Suppressor macrophage treated with lipopolysaccharide for 4 hours (primary cell): Measurements from ENCODE around the gene TOR4A.
"Not testable (repeated sequence)": the region's sequence is repeated elsewhere in the genome, so short reads cannot be mapped to it uniquely, and the experiment has no call there.

ENCODE experiments used
- DNase-seq: peaks from one replicate; pipeline ENCODE4 v3.0.0-alpha.2; 2020

TOR4A gene

DNA sequence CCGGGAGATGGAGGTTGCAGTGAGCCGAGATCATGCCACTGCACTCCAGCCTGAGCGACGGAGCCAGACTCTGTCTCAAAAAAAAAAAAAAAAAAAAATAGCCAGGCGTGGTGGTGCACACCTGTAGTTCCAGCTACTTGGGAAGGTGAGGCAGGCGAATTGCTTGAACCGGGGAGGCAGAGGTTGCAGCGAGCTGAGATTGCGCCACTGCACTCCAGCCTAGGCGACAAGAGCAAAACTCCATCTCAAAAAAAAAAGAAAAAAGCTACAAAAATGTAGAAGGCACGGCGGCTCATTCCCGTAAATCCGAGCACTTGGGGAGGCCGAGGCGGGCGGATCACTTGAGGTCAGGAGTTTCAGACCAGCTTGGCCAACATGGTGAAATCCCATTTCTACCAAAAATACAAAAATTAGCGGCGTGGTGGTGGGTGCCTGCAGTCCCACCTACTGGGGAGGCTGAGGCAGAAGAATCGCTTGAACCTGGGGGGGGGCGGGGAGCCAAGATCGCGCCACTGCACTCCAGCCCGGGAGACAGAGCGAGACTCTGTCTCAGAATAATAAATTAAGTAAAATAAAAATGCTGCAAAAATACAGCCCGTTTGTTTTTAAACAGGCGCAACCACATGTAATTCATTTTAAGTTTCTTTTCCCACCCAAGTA lies 37.9 kb upstream of the TOR4A start:
- DNase-seq = not testable (repeated sequence)

GRCh38 chr9:137240318-137240840 lies 37.1 kb upstream of the TOR4A start:
- peak; percentile 75 for DNase-seq

DNA sequence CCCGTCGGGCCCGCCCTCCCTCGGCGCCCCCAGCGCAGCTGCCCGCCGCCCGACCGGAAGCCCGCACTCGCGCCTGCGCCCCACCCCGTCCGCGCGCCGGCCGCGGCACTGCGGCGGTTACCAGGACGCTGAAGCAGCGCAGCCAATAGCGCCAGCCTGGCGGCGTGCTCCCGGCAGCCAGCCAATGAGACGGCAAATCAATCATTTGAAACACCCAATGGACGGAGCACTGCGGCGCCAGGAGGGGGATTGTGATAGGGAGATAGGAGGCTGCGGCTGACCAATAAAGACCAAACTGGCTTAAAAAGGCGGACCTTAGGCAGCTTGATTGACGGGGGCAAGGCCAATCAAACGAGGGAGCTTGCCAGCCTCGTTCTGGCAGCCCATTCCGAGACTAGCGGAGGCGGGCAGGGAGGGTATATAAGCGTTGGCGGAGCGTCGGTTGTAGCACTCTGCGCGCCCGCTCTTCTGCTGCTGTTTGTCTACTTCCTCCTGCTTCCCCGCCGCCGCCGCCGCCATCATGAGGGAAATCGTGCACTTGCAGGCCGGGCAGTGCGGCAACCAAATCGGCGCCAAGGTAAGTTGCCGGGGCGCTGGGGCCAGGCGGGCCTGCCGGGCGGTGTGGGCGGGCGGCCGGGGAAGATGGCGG lies 36.6 kb upstream of the TOR4A start, which contains the start of gene TUBB4B:
TUBB4B (plus strand) TSS at position 447 of the 649 bp plus-strand sequence; CDS start at position 521, 74 bp downstream.
- peak; percentile 100 for DNase-seq

GRCh38 chr9:137241490-137242268 lies 35.8 kb upstream of the TOR4A start:
- DNase-seq = peak; percentile 79

- DNase-seq = no peak
These were observed 35.0 kb upstream of the TOR4A start for GRCh38 chr9:137242269-137243203.

DNA sequence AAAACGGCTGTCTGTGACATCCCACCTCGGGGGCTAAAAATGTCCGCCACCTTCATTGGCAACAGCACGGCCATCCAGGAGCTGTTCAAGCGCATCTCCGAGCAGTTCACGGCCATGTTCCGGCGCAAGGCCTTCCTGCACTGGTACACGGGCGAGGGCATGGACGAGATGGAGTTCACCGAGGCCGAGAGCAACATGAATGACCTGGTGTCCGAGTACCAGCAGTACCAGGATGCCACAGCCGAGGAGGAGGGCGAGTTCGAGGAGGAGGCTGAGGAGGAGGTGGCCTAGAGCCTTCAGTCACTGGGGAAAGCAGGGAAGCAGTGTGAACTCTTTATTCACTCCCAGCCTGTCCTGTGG lies 34.3 kb upstream of the TOR4A start:
- DNase-seq = not testable (repeated sequence)

- DNase-seq = no peak
These were observed 33.7 kb upstream of the TOR4A start for GRCh38 chr9:137243626-137244485.

GRCh38 chr9:137244486-137245449 lies 32.8 kb upstream of the TOR4A start:
- DNase-seq = no peak

- DNase-seq = no peak
These were observed 31.8 kb upstream of the TOR4A start for GRCh38 chr9:137245450-137246421.

DNA sequence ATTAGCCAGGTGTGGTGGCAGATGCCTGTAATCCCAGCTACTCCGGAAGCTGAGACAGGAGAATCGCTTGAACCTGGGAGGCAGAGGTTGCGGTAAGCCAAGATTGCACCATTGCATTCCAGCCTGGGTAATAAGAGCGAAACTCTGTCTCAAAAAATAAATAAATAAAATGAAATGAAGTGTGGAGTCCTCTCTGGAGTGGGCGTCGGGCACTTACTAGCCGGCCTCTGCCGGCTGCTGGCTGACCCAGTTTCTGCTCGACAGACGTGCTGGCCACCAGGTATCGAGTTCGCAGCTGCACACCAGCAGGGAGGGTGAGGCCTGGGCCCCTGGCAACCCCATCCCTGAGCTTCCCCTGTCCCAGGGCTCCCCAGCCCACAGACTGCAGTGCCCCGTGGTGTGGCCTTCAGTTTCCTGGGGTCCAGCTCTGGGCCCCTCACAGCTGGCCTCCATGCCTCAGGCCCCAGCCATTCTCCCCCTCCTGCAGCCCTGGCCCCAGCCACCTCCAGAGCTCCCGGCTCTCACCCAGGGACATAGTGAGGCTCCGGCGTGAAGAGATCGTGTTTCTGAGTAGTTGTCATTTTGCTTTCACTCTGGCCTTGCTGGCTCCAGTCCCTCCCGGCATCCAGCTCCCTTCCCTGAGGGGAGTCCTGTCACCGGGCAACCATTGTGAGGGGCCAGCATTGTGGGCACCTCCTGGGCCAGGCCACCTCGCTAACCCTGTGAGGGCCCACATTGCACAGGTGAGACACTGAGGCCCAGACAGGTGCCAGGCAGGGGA lies 30.2 kb upstream of the TOR4A start:
- no peak for DNase-seq

DNA sequence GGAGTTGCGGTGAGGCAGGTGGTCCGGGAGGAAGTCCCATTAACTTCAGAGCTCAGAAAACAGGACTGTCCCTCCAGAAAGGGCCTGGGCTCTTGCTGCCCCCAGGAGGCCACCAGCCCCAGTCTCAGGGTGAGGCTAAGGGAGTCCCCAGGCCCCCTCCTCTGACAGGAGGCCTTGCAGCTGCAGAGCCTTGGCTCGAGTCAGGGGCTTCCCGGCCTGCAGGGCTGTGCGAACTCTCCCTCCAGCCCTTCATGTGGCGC lies 29.7 kb upstream of the TOR4A start:
- DNase-seq = no peak

DNA sequence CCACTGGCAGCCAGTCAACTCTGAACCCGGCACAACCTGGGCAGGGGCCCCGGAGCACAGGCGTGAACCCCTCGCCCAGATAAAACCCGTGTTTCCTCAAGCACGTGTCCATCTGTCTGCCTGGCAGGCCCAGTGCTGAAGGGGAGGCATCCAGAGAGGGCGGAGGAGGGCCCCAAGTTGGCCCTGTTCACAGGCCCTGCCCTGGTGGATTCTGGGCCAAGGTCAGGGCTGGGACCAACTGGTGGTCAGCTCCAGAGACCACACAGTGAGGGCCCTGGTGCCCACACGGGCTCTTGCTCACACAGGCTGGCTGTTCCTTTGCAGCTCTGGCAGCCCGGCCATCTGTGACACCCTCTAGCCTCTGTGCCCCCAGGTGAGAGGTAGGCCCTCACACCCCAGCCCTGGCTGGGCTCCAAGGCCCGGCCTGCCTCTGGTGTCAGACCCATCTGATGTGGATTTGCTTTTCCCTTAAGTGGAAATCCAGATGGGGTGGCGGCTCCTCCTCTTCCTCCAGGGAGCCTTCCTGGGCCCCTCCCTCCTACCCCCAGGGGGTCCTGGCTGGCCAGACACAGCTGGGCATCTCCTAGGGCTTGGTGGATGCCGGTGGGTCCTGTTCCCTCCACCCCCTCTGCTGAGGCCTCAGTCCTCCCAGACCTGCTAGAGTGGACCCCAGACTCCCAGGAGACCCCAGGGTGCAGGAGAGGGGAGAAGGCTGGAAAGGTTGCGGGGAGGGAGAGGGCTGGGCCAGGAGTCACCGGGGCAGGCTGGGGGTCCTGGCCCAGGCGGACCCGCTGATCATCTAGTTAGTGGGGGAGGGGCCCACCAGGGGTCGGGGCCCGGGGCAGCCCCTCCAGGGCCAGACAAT lies 27.0 kb upstream of the TOR4A start:
- DNase-seq = no peak

DNA sequence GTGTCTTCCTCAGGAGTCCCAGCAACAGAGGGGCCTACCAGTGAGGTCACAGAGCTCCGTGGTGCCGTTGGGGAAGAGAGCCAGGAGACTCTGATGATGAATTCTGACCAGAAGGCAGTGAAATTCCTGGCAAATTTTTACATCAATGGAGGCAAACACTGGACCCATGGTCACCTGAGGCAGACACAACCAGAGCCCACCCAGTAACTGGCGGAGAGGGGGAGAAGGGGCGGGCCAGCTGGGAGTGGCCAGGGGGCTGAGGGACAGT lies 26.4 kb upstream of the TOR4A start, which contains the start of gene STPG3:
STPG3 (plus strand) TSS at position 93 of the 268 bp plus-strand sequence; CDS start at position 94, 1 bp downstream.
- DNase-seq = no peak

DNA sequence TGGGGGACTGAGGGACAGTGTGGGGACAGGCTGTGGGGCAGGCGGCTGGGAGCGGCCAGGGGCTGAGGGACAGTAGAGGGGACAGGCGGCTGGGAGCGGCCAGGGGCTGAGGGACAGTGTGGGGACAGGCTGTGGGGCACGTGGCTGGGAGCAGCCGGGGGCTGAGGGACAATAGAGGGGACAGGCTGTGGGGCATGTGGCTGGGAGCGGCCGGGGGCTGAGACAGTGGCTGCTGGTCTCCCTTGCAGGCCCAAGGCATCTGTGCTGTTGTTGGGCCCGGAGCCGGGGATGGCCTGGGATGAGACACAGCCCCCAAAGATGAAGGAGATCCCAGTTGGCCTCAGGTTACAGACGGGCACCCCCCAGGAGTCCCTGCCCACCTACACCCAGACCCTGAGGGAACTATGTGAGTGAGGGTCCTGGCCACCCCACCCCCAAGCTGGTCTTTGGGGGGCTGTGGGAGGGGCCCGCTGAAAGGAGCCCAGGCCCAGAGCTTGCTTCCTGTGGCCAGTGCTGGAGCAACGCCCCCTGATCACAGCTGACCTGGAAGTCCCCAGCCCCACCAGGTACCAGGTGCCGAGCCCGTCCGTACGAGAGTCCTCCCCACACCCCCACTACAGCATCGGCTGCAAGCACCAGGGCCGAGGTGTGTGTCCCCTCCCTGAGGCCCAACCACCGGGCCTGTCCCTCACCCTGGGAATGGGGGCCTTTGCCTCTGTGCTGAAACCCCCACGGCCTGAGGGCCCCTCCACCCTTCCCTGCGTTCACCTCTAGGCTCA lies 25.8 kb upstream of the TOR4A start:
- no peak for DNase-seq

GRCh38 chr9:137252555-137253506 lies 24.7 kb upstream of the TOR4A start:
- no peak for DNase-seq
